IPS-18c (cell line): ENCODE measurements around the gene PARD3.

Source experiments
- H3K4me3 ChIP-seq: 2 replicates; pipeline ENCODE4 v1.7.0; 2013; ENCODE audit warnings: low read depth, mild to moderate bottlenecking, low read length, moderate library complexity; ENCODE audit not compliant: insufficient read depth
- H3K9me3 ChIP-seq: one replicate; pipeline ENCODE4 v1.6.1; 2013; ENCODE audit warnings: mild to moderate bottlenecking, low read length, moderate library complexity; ENCODE audit not compliant: control insufficient read depth, insufficient read depth

PARD3 gene

GRCh38 chr10:34618611-34619010, 196.5 kb downstream of the PARD3 start:
- no peaks in the 10 kb centered on the region for H3K9me3 ChIP-seq
- H3K4me3 ChIP-seq, result no peak overlapping the region

GRCh38 chr10:34615770-34616169, 199.3 kb downstream of the PARD3 start:
- Histone ChIP-seq H3K4me3 (no peak overlapping the region), H3K9me3 (no peaks in the 10 kb centered on the region)

- Histone ChIP-seq H3K4me3 (no peak overlapping the region), H3K9me3 (no peaks in the 10 kb centered on the region)
Measured at GRCh38 chr10:34613491-34613890, 201.6 kb downstream of the PARD3 start.

- Histone ChIP-seq H3K9me3 (no peaks in the 10 kb centered on the region), H3K4me3 (no peak overlapping the region)
Measured at GRCh38 chr10:34612938-34613337, 202.2 kb downstream of the PARD3 start.

DNA sequence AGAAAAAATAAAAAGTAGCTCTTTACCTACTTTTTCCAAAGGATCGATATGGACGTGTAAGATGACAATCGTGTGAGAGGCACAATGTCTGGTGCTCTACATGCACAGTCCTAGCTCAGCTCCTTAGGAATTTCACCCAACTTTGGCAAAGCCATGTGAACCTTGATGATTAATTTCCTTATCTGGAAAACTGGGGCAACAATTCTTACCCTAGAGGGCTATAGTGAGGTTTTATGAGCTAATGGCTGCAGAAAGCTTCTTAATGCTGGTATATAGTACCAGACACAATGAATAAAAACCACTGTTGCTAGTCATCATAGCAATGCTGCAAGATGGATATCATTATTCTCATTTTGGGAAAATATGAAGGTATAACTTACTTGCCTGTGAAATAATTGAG, 202.7 kb downstream of the PARD3 start:
- Histone ChIP-seq H3K4me3 (no peak overlapping the region), H3K9me3 (no peaks in the 10 kb centered on the region)

DNA sequence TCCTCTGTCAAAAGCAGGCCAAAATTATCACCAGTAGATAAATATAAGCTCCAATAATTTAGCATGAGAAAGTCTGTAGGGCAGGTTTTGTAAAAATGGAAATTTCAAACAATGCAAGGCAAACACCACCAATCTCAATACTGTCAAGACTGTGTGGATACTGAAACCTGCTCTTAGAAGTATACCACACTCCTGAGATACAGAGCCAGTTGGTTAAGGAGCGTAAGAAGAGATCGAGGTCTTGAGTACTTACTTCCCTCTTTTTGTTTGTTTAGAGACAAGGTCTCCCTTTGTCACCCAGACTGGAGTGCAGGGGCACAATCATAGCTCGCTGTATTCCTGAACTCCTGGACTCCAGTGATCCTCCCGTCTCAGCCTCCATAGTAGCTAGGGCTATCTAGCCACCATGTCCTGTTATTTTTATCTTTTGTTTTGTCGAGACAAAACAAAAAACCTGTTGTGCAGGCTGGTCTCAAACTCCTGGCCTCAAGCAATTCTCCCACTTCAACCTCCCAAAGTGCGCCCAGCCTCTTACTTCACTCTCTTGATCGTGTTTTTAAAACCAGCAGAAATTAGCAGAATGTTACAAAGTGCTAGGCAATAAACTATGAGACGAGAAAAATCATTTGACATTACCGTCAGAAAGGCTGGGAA, 205.7 kb downstream of the PARD3 start:
- Histone ChIP-seq H3K4me3 (no peak overlapping the region), H3K9me3 (no peaks in the 10 kb centered on the region)

GRCh38 chr10:34607894-34608293, 207.2 kb downstream of the PARD3 start:
- Histone ChIP-seq H3K9me3 (no peaks in the 10 kb centered on the region), H3K4me3 (no peak overlapping the region)

DNA sequence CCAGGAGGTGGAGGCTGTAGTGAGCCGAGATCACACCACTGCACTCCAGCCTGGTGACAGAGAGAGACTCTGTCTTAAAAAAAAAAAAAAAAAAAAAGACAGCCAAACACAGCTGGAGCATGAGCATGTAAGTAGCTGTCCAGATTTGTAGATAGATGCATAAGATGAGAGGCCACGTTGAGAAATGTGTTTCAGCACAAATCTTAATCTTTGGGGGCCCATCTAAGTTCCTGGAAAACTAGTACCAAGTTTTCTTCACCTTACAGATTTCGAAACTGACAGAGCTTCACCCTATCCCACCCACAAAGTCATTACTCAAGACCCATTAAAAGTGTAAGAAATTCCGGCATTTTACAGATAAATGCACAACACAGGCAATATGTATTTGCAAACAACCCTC, 208.2 kb downstream of the PARD3 start:
- no peak overlapping the region for H3K4me3 ChIP-seq

GRCh38 chr10:34602478-34602877, 212.6 kb downstream of the PARD3 start:
- no peak overlapping the region for H3K4me3 ChIP-seq
- H3K9me3 ChIP-seq, result no peaks in the 10 kb centered on the region

More for the DNA sequence above, 208.2 kb downstream of the PARD3 start:
- H3K9me3 ChIP-seq, result no peaks in the 10 kb centered on the region

GRCh38 chr10:34601691-34602090, 213.4 kb downstream of the PARD3 start:
- no peaks in the 10 kb centered on the region for H3K9me3 ChIP-seq
- no peak overlapping the region for H3K4me3 ChIP-seq

- H3K4me3 ChIP-seq, result no peak overlapping the region
Measured at GRCh38 chr10:34599026-34599795, 215.9 kb downstream of the PARD3 start.

GRCh38 chr10:34596351-34596750, 218.7 kb downstream of the PARD3 start:
- H3K9me3 ChIP-seq, result no peaks in the 10 kb centered on the region
- H3K4me3 ChIP-seq, result no peak overlapping the region

More at GRCh38 chr10:34599026-34599795, 215.9 kb downstream of the PARD3 start:
- H3K9me3 ChIP-seq, result no peaks in the 10 kb centered on the region

GRCh38 chr10:34593930-34594329, 221.2 kb downstream of the PARD3 start:
- Histone ChIP-seq H3K4me3 (no peak overlapping the region), H3K9me3 (no peaks in the 10 kb centered on the region)

- no peak overlapping the region for H3K4me3 ChIP-seq
- H3K9me3 ChIP-seq, result no peaks in the 10 kb centered on the region
Measured at GRCh38 chr10:34593374-34593890, 221.7 kb downstream of the PARD3 start.

GRCh38 chr10:34590793-34591192, 224.3 kb downstream of the PARD3 start:
- H3K4me3 ChIP-seq, result no peak overlapping the region
- no peaks in the 10 kb centered on the region for H3K9me3 ChIP-seq

DNA sequence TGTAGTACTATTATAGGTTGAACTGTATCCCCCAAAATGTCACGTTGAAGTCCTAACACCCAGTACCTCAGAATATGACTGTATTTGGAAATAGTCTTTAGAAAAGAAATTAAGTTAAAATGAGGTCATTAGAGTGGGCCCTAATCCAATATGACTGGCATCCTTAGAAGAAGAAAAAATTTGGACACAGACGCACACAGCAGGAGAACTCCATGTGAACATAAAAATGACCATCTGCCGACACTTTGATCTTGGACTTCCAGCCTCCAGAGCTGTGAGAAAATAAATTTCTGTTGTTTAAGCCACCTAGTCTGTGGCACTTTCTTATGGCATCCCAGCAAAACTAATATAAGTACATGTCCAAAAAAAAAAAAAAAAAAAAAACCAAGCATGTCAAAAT, 225.8 kb downstream of the PARD3 start:
- H3K4me3 ChIP-seq, result no peak overlapping the region
- H3K9me3 ChIP-seq, result no peaks in the 10 kb centered on the region

- no peak overlapping the region for H3K4me3 ChIP-seq
- no peaks in the 10 kb centered on the region for H3K9me3 ChIP-seq
Measured at GRCh38 chr10:34587680-34588019, 227.4 kb downstream of the PARD3 start.

DNA sequence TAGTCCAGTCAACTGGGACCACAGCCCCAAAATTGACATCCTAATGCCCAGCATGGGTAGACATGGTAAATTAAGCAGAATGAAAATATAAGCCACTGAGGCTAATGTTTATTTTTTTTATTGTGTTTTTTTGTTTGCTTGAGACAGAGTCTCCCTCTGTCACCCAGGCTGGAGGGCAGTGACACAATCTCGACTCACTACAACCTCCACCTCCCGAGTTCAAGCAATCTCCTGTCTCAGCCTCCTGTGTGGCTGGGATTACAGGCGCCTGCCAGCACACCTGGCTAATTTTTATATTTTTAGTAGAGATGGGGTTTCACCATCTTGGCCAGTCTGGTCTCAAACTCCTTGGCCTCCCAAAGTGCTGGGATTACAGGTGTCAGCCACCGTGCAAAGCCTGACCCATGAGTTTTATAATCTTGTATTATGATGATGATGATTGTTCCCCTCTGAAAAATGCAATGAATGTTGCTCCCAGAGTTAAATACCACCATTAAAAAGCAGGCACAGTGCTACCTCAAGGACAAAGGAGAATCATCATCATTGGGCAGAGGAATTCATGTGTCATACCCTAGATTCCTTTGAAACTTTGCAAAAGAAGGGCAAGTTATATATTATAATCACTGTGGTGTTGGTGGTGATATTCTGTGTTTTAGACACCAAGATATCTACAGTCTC, 228.0 kb downstream of the PARD3 start:
- Histone ChIP-seq H3K4me3 (no peak overlapping the region), H3K9me3 (no peaks in the 10 kb centered on the region)
